ENCODE results near the gene PPM1E.

PPM1E gene

GRCh38 chr17:58970609-58971450 lies 215.2 kb downstream of the PPM1E start:
- TF ChIP-seq SNAI2 (CRISPR knock-in tag; IDR thresholded peaks at IDR 0.05) (no peak), ISL1 (CRISPR knock-in tag; IDR thresholded peaks at IDR 0.05) (no peak), ARNTL (CRISPR knock-in tag; IDR thresholded peaks at IDR 0.05; ENCODE audit: borderline replicate concordance, low read depth) (no peak), GLIS3 (CRISPR knock-in tag; IDR thresholded peaks at IDR 0.05) (no peak), TOX (CRISPR knock-in tag; IDR thresholded peaks at IDR 0.05; ENCODE audit: borderline replicate concordance) (no peak), TCF4 (CRISPR knock-in tag; IDR thresholded peaks at IDR 0.05; ENCODE audit: borderline replicate concordance) (no peak), CREB5 (CRISPR knock-in tag; IDR thresholded peaks at IDR 0.05; ENCODE audit: low read depth) (no peak), ZNF8 (CRISPR knock-in tag; IDR thresholded peaks at IDR 0.05) (no peak), ZNF565 (CRISPR knock-in tag; conservative IDR thresholded peaks at IDR 0.05; ENCODE audit: low read depth) (no peak), ZFP30 (CRISPR knock-in tag; IDR thresholded peaks at IDR 0.05) (no peak), ZFP3 (CRISPR knock-in tag; IDR thresholded peaks at IDR 0.05) (no peak), OSR1 (CRISPR knock-in tag; IDR thresholded peaks at IDR 0.05) (no peak), PPARA (CRISPR knock-in tag; IDR thresholded peaks at IDR 0.05; ENCODE audit: borderline replicate concordance) (no peak), BACH2 (CRISPR knock-in tag; IDR thresholded peaks at IDR 0.05; ENCODE audit: borderline replicate concordance) (no peak)
- no peak for ATAC-seq

DNA sequence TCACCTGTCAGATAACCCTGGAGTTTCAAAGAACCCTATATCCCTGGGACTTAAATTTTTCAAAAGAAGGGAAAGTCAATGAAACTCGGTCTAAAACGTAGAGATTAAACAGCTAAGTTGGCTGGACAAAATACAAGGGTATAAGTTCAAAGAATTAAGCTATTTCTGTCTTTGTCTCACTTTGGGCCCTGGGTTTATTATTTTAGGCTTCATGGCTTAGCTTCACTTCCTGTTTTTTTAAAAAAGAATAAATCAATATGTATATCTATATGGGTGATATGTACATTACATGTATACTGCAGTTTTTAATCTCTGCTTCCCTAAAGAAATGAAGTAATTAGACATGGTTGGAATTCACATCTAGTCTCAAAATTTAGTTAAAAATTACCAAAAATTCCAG lies 218.7 kb downstream of the PPM1E start:
- no peak for TF ChIP-seq ZFP30 (CRISPR knock-in tag; IDR thresholded peaks at IDR 0.05)
- TF ChIP-seq ZNF565 (CRISPR knock-in tag; conservative IDR thresholded peaks at IDR 0.05; ENCODE audit: low read depth) = no peak
- TF ChIP-seq ZNF8 (CRISPR knock-in tag; IDR thresholded peaks at IDR 0.05) = no peak
- no peak for TF ChIP-seq CREB5 (CRISPR knock-in tag; IDR thresholded peaks at IDR 0.05; ENCODE audit: low read depth)
- TF ChIP-seq ESRRG (CRISPR knock-in tag; IDR thresholded peaks at IDR 0.05) = no peak
- no peak for TF ChIP-seq TOX (CRISPR knock-in tag; IDR thresholded peaks at IDR 0.05; ENCODE audit: borderline replicate concordance)
- TF ChIP-seq PATZ1 (CRISPR knock-in tag; IDR thresholded peaks at IDR 0.05; ENCODE audit: borderline replicate concordance) = no peak
- no peak for TF ChIP-seq CSDC2 (CRISPR knock-in tag; IDR thresholded peaks at IDR 0.05)
- TF ChIP-seq ZFP3 (CRISPR knock-in tag; IDR thresholded peaks at IDR 0.05) = no peak
- ATAC-seq = no peak

DNA sequence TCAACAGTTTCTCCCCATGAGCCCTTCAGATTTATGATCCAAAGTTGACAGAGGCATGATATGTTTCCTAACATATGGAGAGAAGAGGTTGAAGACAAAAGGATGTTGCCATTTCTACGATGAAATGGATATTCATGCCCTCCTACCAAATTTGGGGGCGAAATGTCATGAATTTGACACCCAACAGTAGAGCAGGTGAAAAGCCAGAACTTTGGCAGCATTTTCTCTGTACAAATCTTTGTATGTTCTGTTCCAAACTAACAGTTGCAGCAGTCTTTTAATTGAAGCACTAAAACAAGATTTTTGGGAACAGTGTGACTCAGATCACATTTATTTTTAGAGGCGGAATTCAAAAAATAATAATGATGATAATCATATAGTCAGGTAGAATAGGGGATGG lies 220.9 kb downstream of the PPM1E start:
- TF ChIP-seq CREB5 (CRISPR knock-in tag; IDR thresholded peaks at IDR 0.05; ENCODE audit: low read depth) (no peak), GLIS3 (CRISPR knock-in tag; IDR thresholded peaks at IDR 0.05) (no peak), ISL1 (CRISPR knock-in tag; IDR thresholded peaks at IDR 0.05) (no peak), BACH2 (CRISPR knock-in tag; IDR thresholded peaks at IDR 0.05; ENCODE audit: borderline replicate concordance) (no peak), TOX (CRISPR knock-in tag; IDR thresholded peaks at IDR 0.05; ENCODE audit: borderline replicate concordance) (no peak), ZFP3 (CRISPR knock-in tag; IDR thresholded peaks at IDR 0.05) (no peak), PPARA (CRISPR knock-in tag; IDR thresholded peaks at IDR 0.05; ENCODE audit: borderline replicate concordance) (no peak), ZNF565 (CRISPR knock-in tag; conservative IDR thresholded peaks at IDR 0.05; ENCODE audit: low read depth) (no peak), TCF4 (CRISPR knock-in tag; IDR thresholded peaks at IDR 0.05; ENCODE audit: borderline replicate concordance) (no peak), RARB (CRISPR knock-in tag; IDR thresholded peaks at IDR 0.05) (no peak), ZNF70 (CRISPR knock-in tag; IDR thresholded peaks at IDR 0.05) (no peak), ZC3H10 (CRISPR knock-in tag; IDR thresholded peaks at IDR 0.05) (no peak), CSDC2 (CRISPR knock-in tag; IDR thresholded peaks at IDR 0.05) (no peak), SNAI2 (CRISPR knock-in tag; IDR thresholded peaks at IDR 0.05) (no peak), ZNF8 (CRISPR knock-in tag; IDR thresholded peaks at IDR 0.05) (no peak), OSR1 (CRISPR knock-in tag; IDR thresholded peaks at IDR 0.05) (no peak)
- TF ChIP-seq, protein P1, sequence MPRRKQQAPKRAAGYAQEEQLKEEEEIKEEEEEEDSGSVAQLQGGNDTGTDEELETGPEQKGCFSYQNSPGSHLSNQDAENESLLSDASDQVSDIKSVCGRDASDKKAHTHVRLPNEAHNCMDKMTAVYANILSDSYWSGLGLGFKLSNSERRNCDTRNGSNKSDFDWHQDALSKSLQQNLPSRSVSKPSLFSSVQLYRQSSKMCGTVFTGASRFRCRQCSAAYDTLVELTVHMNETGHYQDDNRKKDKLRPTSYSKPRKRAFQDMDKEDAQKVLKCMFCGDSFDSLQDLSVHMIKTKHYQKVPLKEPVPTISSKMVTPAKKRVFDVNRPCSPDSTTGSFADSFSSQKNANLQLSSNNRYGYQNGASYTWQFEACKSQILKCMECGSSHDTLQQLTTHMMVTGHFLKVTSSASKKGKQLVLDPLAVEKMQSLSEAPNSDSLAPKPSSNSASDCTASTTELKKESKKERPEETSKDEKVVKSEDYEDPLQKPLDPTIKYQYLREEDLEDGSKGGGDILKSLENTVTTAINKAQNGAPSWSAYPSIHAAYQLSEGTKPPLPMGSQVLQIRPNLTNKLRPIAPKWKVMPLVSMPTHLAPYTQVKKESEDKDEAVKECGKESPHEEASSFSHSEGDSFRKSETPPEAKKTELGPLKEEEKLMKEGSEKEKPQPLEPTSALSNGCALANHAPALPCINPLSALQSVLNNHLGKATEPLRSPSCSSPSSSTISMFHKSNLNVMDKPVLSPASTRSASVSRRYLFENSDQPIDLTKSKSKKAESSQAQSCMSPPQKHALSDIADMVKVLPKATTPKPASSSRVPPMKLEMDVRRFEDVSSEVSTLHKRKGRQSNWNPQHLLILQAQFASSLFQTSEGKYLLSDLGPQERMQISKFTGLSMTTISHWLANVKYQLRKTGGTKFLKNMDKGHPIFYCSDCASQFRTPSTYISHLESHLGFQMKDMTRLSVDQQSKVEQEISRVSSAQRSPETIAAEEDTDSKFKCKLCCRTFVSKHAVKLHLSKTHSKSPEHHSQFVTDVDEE (CRISPR knock-in tag; IDR thresholded peaks at IDR 0.05) = no peak
- TF ChIP-seq, protein P2, sequence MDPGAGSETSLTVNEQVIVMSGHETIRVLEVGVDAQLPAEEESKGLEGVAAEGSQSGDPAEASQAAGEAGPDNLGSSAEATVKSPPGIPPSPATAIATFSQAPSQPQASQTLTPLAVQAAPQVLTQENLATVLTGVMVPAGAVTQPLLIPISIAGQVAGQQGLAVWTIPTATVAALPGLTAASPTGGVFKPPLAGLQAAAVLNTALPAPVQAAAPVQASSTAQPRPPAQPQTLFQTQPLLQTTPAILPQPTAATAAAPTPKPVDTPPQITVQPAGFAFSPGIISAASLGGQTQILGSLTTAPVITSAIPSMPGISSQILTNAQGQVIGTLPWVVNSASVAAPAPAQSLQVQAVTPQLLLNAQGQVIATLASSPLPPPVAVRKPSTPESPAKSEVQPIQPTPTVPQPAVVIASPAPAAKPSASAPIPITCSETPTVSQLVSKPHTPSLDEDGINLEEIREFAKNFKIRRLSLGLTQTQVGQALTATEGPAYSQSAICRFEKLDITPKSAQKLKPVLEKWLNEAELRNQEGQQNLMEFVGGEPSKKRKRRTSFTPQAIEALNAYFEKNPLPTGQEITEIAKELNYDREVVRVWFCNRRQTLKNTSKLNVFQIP (CRISPR knock-in tag; IDR thresholded peaks at IDR 0.05; ENCODE audit: borderline replicate concordance, low read depth) = no peak
- ATAC-seq = no peak
